NCI-H128 (cell line): Measurements from ENCODE around the gene RAD51B.

Experiments
- DNase-seq: peaks from one replicate; lab custom pipeline; 2025; ENCODE audit not compliant: unreplicated experiment; lab: John Stamatoyannopoulos, UW

The RAD51B gene

GRCh38 chr14:68726093-68726695 is 906.6 kb downstream of the RAD51B start:
- no peak for DNase-seq

GRCh38 chr14:68727315-68728047 is 907.9 kb downstream of the RAD51B start:
- no peak for DNase-seq

GRCh38 chr14:68728342-68729106 is 908.9 kb downstream of the RAD51B start:
- DNase-seq = no peak

- no peak for DNase-seq
Measured at GRCh38 chr14:68729556-68729955, 910.0 kb downstream of the RAD51B start.

GRCh38 chr14:68730348-68730747 is 910.8 kb downstream of the RAD51B start:
- no peak for DNase-seq

GRCh38 chr14:68730811-68731425 is 911.3 kb downstream of the RAD51B start:
- no peak for DNase-seq

- DNase-seq = no peak
Measured at GRCh38 chr14:68733086-68733914, 913.7 kb downstream of the RAD51B start.

- no peak for DNase-seq
Measured at GRCh38 chr14:68734231-68734732, 914.7 kb downstream of the RAD51B start.

GRCh38 chr14:68735856-68736255 is 916.3 kb downstream of the RAD51B start:
- no peak for DNase-seq

- DNase-seq = no peak
Measured at GRCh38 chr14:68736471-68736871, 916.9 kb downstream of the RAD51B start.

- no peak for DNase-seq
Measured at GRCh38 chr14:68737086-68737485, 917.5 kb downstream of the RAD51B start.

GRCh38 chr14:68738559-68738958 is 919.0 kb downstream of the RAD51B start:
- DNase-seq = no peak

GRCh38 chr14:68739701-68740100 is 920.1 kb downstream of the RAD51B start:
- no peak for DNase-seq

- DNase-seq = no peak
Measured at GRCh38 chr14:68740788-68741476, 921.4 kb downstream of the RAD51B start.

- no peak for DNase-seq
Measured at GRCh38 chr14:68741477-68741791, 921.9 kb downstream of the RAD51B start.

- DNase-seq = no peak
Measured at GRCh38 chr14:68741839-68742470, 922.4 kb downstream of the RAD51B start.

GRCh38 chr14:68744613-68745012 is 925.0 kb downstream of the RAD51B start:
- no peak for DNase-seq

GRCh38 chr14:68747393-68747792 is 927.8 kb downstream of the RAD51B start:
- DNase-seq = no peak

- no peak for DNase-seq
Measured at GRCh38 chr14:68748260-68748659, 928.7 kb downstream of the RAD51B start.

- DNase-seq = no peak
Measured at GRCh38 chr14:68748691-68749090, 929.1 kb downstream of the RAD51B start.
